OCI-LY1 (cell line): ENCODE data around the gene TPRKB.

Experiments used
- CTCF ChIP-seq: fragments of 200-600 bp; sonication (generic), shearing (Covaris generic); IDR thresholded peaks from 2 replicates; pipeline ENCODE4 v1.5.1; 2017; ENCODE audit warnings: mild to moderate bottlenecking, antibody characterized with exemption, low read length, moderate library complexity, mixed read lengths
- EZH2 ChIP-seq: fragments of 200-600 bp; sonication (generic), shearing (Covaris generic); IDR thresholded peaks from 2 replicates; pipeline ENCODE4 v1.8.0; 2017; ENCODE audit warnings: borderline replicate concordance, mixed run types, mild to moderate bottlenecking, antibody characterized with exemption, low read length, moderate library complexity, mixed read lengths

- TF ChIP-seq CTCF, result no peak
- no peak for TF ChIP-seq EZH2
Measured at GRCh38 chr2:73708527-73708926, 28.6 kb downstream of the TPRKB start.
